Tibial nerve (tissue), 4 donors: ENCODE measurements around the gene CCDC7.

Source experiments
- EP300 ChIP-seq, 2 donors: sonication (generic); formaldehyde crosslinking; IDR thresholded peaks; one replicate each; pipeline ENCODE4 v1.6.1; 2017; ENCODE audit warnings: antibody characterized with exemption in 2 of 2, mild to moderate bottlenecking in 1 of 2
- POLR2A ChIP-seq, 2 donors: fragments of 450-650 bp; IDR thresholded peaks; one replicate each; pipeline ENCODE4 v1.6.1; 2017; ENCODE audit warnings: antibody characterized with exemption in 2 of 2, mild to moderate bottlenecking in 2 of 2, moderate library complexity in 2 of 2
- TF ChIP-seq, protein P1 (sequence below), 5 experiments: fragments of 200-600 bp in 3 of 5; fragments of 450-650 bp in 2 of 5; sonication (generic) in 3 of 5; IDR thresholded peaks; one replicate each; pipeline ENCODE4 v1.5.1; 2016 to 2019; ENCODE audit warnings: antibody characterized with exemption in 5 of 5, mild to moderate bottlenecking in 3 of 5, moderate library complexity in 2 of 5

DNA sequence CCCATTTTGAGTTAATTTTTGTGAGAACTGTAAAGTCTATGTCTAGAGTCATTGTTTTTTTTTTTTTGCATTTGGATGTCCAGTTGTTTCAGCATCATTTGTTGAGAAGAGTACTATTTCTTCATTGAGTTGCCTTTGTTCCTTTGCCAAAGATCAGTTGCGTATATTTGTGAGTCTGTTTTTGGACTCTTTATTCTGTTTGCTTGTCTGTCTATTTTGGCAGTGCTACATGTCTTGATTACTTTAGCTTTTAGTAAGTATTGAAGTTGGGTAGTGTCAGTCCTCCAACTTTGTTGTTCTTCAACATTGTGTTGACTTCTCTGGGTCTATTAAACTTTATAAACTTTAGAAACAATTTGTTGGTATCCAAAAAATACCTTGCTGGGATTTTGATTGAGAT lies 31.6 kb downstream of the CCDC7 start:
- TF ChIP-seq POLR2A (IDR thresholded peaks at IDR 0.05) = no peak
- TF ChIP-seq, protein P1, sequence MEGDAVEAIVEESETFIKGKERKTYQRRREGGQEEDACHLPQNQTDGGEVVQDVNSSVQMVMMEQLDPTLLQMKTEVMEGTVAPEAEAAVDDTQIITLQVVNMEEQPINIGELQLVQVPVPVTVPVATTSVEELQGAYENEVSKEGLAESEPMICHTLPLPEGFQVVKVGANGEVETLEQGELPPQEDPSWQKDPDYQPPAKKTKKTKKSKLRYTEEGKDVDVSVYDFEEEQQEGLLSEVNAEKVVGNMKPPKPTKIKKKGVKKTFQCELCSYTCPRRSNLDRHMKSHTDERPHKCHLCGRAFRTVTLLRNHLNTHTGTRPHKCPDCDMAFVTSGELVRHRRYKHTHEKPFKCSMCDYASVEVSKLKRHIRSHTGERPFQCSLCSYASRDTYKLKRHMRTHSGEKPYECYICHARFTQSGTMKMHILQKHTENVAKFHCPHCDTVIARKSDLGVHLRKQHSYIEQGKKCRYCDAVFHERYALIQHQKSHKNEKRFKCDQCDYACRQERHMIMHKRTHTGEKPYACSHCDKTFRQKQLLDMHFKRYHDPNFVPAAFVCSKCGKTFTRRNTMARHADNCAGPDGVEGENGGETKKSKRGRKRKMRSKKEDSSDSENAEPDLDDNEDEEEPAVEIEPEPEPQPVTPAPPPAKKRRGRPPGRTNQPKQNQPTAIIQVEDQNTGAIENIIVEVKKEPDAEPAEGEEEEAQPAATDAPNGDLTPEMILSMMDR (IDR thresholded peaks at IDR 0.05) = no peak
- TF ChIP-seq EP300 (IDR thresholded peaks at IDR 0.05) = no peak
